HG03521 (cell line): ENCODE results near the gene HOXB2.

Experiments used
- ATAC-seq: cut with Tn5 transposase; IDR thresholded peaks from one replicate; pipeline ENCODE4 v1.9.1; 2021; ENCODE audit warnings: mild to moderate bottlenecking, moderate library complexity; ENCODE audit not compliant: unreplicated experiment

HOXB2 gene

DNA sequence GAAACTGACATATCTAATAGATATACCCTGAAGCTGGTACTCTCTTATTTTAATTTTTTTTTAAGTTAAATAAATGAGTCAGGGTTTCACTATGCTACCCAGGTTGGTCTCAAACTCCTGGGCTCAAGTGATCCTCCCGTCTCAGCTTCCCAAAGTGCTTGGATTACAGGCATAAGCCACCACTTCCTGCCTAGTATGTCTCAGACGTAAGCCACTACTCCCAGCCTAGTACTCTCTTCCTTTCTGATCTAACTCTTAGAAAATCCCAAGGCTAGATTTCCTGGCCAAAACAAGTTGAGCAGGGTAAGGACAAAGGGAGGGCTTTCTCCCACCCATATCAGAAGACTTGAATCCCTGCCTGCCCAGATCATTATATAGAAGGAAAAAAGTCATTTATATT lies 47.8 kb downstream of the HOXB2 start:
- ATAC-seq = no peak

DNA sequence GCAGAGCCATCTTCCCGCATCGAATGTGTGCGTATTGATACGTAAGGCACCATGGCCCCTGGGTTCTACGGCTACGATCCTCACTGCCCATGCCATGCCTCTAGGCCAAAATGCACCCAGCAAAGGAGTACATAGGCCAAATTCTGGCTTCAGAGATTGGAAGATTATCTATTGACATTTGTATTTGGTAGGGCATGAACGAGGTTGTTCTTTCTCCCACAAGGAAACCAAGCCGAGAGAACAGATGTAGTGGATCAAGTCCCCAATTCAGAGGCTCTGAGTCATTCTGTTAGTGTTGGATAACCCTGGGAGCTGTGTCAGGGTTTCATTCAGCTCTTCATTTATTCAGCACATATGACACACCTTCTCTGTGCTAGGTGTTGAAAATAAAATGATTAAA lies 50.6 kb downstream of the HOXB2 start:
- no peak for ATAC-seq
